H1 (cell line): ENCODE measurements around the gene IPO9. TPM values are rescaled to one million over a fixed set of nuclear protein-coding genes. Genes with fewer than 3 reads are reported as not detected.

Experiments used
- CEBPB ChIP-seq: IDR thresholded peaks from 2 replicates; pipeline ENCODE4 v1.6.1; 2012; ENCODE audit warnings: low read depth, low read length
- CTCF ChIP-seq, 3 experiments: IDR thresholded peaks; 1 replicate in 2 of 3; 2 replicates in 1 of 3; pipeline versions ENCODE4 v1.5.1 to v1.6.1; 2011; ENCODE audit warnings: low read length in 3 of 3, mild to moderate bottlenecking in 3 of 3, inconsistent platforms in 2 of 3, low read depth in 1 of 3, moderate library complexity in 1 of 3; ENCODE audit not compliant: insufficient read depth in 1 of 3; ENCODE audit errors: control extremely low read depth in 1 of 3
- E2F6 ChIP-seq: IDR thresholded peaks from 2 replicates; pipeline ENCODE4 v1.6.1; 2012; ENCODE audit warnings: inconsistent platforms
- RBBP5 ChIP-seq: IDR thresholded peaks from 2 replicates; pipeline ENCODE4 v1.7.1; 2012; ENCODE audit warnings: low read depth, mild to moderate bottlenecking, inconsistent platforms, low read length, moderate library complexity, borderline replicate concordance
- TBP ChIP-seq: IDR thresholded peaks from 2 replicates; pipeline ENCODE4 v1.6.1; 2011; ENCODE audit warnings: low read depth, low read length, improper control_type of control experiment
- polyA plus RNA-seq, 7 experiments: library from polyadenylated mRNA; depleted of rRNA in 3 of 7; stranded (reverse) in 5 of 7; unstranded in 2 of 7; fragments of >200 nt in 5 of 7; fragments of 200-250 nt in 2 of 7; gene quantifications; 1 replicate in 5 of 7; 2 replicates in 1 of 7; 4 replicates in 1 of 7; pipeline versions ENCODE4 v1.2.1 to v1.2.3, GENCODE V29; 2011 to 2013; ENCODE audit warnings: missing spikeins in 2 of 7, mixed read lengths in 2 of 7
- total RNA-seq: library from RNA; stranded (reverse); fragmentation: NEBNext Ultra II Directional; extraction: Animal tissue kit (Norgen Biotek cat#: 25700); gene quantifications from 2 replicates; pipeline ENCODE4 v1.2.1, GENCODE V29; 2021

The IPO9 gene
- total and polyA plus RNA-seq, 2 of the 8 experiments (the other 6 are each of a cell fraction or from before 2014, with no cell fraction given) = 61.0 to 122 TPM

GRCh38 chr1:201816309-201816854, 12.6 kb upstream of the IPO9 start (continued):
- TF ChIP-seq CTCF (IDR thresholded peaks at IDR 0.05; ENCODE audit: control extremely low read depth in 1 of 3, insufficient read depth in 1 of 3, low read depth in 1 of 3, low read length in 3 of 3) (no peak), CEBPB (no peak), TBP (no peak), E2F6 (no peak), RBBP5 (no peak)
